Fibroblast of pulmonary artery (primary cell): ENCODE measurements around the gene GPC1.

Experiments
- DNase-seq: peaks from one replicate; pipeline ENCODE4 v3.0.0-alpha.2; 2010; ENCODE audit warnings: low read depth
- H3K4me3 ChIP-seq: replicated peaks from 2 replicates; pipeline ENCODE4 v1.5.1; 2011; ENCODE audit warnings: low read depth, mild to moderate bottlenecking, control low read depth, low read length, moderate library complexity
- CTCF ChIP-seq: IDR thresholded peaks from 2 replicates; pipeline ENCODE4 v1.5.1; 2011; ENCODE audit warnings: mild to moderate bottlenecking, control low read depth, low read length, inconsistent platforms; ENCODE audit errors: missing control alignments

Gene GPC1

GRCh38 chr2:240423788-240424191, 11.7 kb upstream of the GPC1 start:
- no peak for DNase-seq
- TF ChIP-seq CTCF, result no peak
- H3K4me3 ChIP-seq, result no peak overlapping the region

GRCh38 chr2:240424341-240425235, 10.9 kb upstream of the GPC1 start:
- DNase-seq, result no peak
- no peak overlapping the region for H3K4me3 ChIP-seq
- no peak for TF ChIP-seq CTCF

- DNase-seq, result no peak
- H3K4me3 ChIP-seq, result no peak overlapping the region
- TF ChIP-seq CTCF, result no peak
These were observed 10.2 kb upstream of the GPC1 start for GRCh38 chr2:240425236-240425615.

GRCh38 chr2:240425697-240426096, 9.8 kb upstream of the GPC1 start:
- no peak overlapping the region for H3K4me3 ChIP-seq
- no peak for TF ChIP-seq CTCF
- no peak for DNase-seq

GRCh38 chr2:240426845-240427721, 8.4 kb upstream of the GPC1 start:
- no peak overlapping the region for H3K4me3 ChIP-seq
- TF ChIP-seq CTCF, result no peak
- DNase-seq, result peak; percentile 71

GRCh38 chr2:240427729-240428128, 7.7 kb upstream of the GPC1 start:
- TF ChIP-seq CTCF, result no peak
- no peak for DNase-seq
- no peak overlapping the region for H3K4me3 ChIP-seq
